ENCODE measurements around the gene ANKS1B.

The ANKS1B gene

GRCh38 chr12:98737322-98737712 lies 1247.4 kb downstream of the ANKS1B start:
- TF ChIP-seq, protein P1, sequence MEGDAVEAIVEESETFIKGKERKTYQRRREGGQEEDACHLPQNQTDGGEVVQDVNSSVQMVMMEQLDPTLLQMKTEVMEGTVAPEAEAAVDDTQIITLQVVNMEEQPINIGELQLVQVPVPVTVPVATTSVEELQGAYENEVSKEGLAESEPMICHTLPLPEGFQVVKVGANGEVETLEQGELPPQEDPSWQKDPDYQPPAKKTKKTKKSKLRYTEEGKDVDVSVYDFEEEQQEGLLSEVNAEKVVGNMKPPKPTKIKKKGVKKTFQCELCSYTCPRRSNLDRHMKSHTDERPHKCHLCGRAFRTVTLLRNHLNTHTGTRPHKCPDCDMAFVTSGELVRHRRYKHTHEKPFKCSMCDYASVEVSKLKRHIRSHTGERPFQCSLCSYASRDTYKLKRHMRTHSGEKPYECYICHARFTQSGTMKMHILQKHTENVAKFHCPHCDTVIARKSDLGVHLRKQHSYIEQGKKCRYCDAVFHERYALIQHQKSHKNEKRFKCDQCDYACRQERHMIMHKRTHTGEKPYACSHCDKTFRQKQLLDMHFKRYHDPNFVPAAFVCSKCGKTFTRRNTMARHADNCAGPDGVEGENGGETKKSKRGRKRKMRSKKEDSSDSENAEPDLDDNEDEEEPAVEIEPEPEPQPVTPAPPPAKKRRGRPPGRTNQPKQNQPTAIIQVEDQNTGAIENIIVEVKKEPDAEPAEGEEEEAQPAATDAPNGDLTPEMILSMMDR (IDR thresholded peaks at IDR 0.05; ENCODE audit: extremely low read depth, insufficient read depth, missing control alignments) = no peak
- in situ Hi-C loops (cut with MboI; ENCODE audit: low pct_unique_long_range_greater_than_20kb, low sequenced_read_pairs, unreplicated experiment) = no loop called here
- DNase-seq (ENCODE audit: low spot score) = no peak

- TF ChIP-seq, protein P1 (IDR thresholded peaks at IDR 0.05; ENCODE audit: extremely low read depth, insufficient read depth, missing control alignments) = no peak
Measured at GRCh38 chr12:98736352-98737321, 1248.1 kb downstream of the ANKS1B start.

GRCh38 chr12:98735821-98736220 lies 1248.9 kb downstream of the ANKS1B start:
- in situ Hi-C loops (cut with MboI; ENCODE audit: low pct_unique_long_range_greater_than_20kb, low sequenced_read_pairs, unreplicated experiment) = no loop called here
- DNase-seq (ENCODE audit: low spot score) = no peak
- TF ChIP-seq, protein P1 (IDR thresholded peaks at IDR 0.05; ENCODE audit: extremely low read depth, insufficient read depth, missing control alignments) = no peak

More at GRCh38 chr12:98736352-98737321, 1248.1 kb downstream of the ANKS1B start:
- no peak for DNase-seq (ENCODE audit: low spot score)
- in situ Hi-C loops (cut with MboI; ENCODE audit: low pct_unique_long_range_greater_than_20kb, low sequenced_read_pairs, unreplicated experiment) = no loop called here

- DNase-seq (ENCODE audit: low spot score) = no peak
- in situ Hi-C loops (cut with MboI; ENCODE audit: low pct_unique_long_range_greater_than_20kb, low sequenced_read_pairs, unreplicated experiment) = no loop called here
- TF ChIP-seq, protein P1 (IDR thresholded peaks at IDR 0.05; ENCODE audit: extremely low read depth, insufficient read depth, missing control alignments) = no peak
Measured at GRCh38 chr12:98733667-98734350, 1250.9 kb downstream of the ANKS1B start.

GRCh38 chr12:98730412-98730811 lies 1254.3 kb downstream of the ANKS1B start:
- TF ChIP-seq, protein P1 (IDR thresholded peaks at IDR 0.05; ENCODE audit: extremely low read depth, insufficient read depth, missing control alignments) = no peak
- in situ Hi-C loops (cut with MboI; ENCODE audit: low pct_unique_long_range_greater_than_20kb, low sequenced_read_pairs, unreplicated experiment) = no loop called here

GRCh38 chr12:98727196-98727595 lies 1257.5 kb downstream of the ANKS1B start:
- in situ Hi-C loops (cut with MboI; ENCODE audit: low pct_unique_long_range_greater_than_20kb, low sequenced_read_pairs, unreplicated experiment) = no loop called here
- DNase-seq (ENCODE audit: low spot score) = no peak
- TF ChIP-seq, protein P1 (IDR thresholded peaks at IDR 0.05; ENCODE audit: extremely low read depth, insufficient read depth, missing control alignments) = no peak

More at GRCh38 chr12:98730412-98730811, 1254.3 kb downstream of the ANKS1B start:
- no peak for DNase-seq (ENCODE audit: low spot score)

Measured in GM13977 (cell line).